LNCAP (cell line): ENCODE data around the gene PSME2.

Experiments used
- CTCF ChIP-seq: fragments of 450-650 bp; IDR thresholded peaks from 2 replicates; pipeline ENCODE4 v1.5.1; 2017; ENCODE audit warnings: mild to moderate bottlenecking

The PSME2 gene

DNA sequence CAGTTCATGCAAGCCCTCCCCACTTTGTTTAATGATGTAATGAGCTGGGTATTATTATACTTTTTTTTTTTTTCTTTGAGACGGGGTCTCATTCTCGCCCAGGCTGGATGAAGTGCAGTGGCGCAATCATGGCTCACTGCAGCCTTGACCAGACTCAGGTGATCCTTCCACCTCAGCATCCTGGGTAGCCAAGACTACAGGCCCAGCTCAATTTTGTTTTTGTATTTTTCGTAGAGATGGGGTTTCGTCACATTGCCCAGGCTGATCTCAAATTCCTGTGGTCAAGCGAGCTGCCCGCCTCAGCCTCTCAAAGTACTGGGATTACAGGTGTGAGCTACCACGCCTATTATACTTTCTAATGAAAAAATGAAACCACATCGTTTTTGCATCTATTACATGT lies 36.4 kb downstream of the PSME2 start:
- no peak for TF ChIP-seq CTCF

GRCh38 chr14:24108336-24108874 lies 38.0 kb downstream of the PSME2 start:
- no peak for TF ChIP-seq CTCF

GRCh38 chr14:24106672-24107271 lies 39.6 kb downstream of the PSME2 start:
- no peak for TF ChIP-seq CTCF

- no peak for TF ChIP-seq CTCF
Observed at GRCh38 chr14:24103451-24103850, 43.0 kb downstream of the PSME2 start.

GRCh38 chr14:24102357-24103048 lies 43.9 kb downstream of the PSME2 start:
- TF ChIP-seq CTCF, result no peak

DNA sequence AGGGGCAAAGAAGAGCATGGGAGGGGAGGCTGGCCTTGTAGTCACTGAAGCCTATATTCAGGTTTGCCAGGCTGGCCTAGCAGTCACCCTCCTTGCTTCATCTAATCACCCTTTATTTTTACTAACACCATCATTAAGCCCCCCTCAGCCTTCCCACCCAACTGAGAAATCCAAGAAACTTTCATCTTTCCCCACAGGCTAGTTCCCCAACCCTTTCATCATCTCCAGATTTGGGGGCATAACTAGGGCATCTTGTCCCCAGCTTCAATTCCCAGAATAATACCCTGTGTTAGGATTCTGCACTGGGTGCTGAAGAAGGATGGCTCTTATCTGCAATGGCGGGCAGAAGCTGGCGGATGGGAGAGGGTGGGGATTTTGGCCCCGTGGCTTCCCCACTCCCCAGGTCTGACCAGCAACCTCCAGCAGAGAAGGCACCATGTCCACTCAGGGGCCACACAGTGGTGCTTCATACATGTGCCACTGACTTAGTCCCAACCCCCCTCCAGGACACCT lies 45.4 kb downstream of the PSME2 start:
- TF ChIP-seq CTCF, result no peak

DNA sequence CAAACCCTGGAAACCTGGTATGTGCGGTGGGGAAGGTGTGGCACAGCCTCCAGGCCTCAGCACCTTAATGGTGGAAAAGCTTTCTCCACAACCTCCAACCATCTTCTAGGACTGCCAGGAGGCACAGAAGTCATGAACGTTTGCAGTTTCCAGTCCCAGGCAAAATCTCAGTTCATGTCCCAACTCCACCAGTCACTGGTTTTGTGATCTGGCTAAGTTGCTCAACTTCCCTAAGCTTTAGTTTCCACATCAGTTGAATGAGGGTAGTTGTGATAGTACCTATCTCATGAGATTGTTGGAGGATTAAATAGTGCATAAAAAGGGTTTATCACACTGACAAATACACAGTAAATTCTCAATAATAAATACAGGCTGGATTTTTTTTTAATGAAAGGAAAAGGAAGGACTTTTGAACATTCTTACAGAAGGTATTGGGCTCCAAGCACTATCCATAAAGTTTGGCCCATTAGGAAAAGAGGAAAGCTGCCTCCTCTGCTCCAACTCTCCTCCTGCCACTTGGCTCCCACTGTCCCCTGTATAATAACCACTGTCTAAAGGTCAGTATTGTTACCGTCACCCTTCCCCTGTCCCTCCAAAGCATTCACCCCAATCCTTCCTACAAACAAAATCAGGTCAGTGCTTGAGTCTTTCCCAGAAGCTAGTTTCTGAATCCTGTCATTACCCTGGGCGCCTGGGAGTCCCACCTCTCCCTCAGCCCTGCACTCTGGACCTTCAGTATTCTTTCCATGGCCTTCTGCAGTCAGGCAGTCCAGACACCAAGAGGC lies 46.0 kb downstream of the PSME2 start:
- TF ChIP-seq CTCF, result no peak
